ENCODE results near the gene MARCHF4.
A peak's percentile ranks its signal among the peaks of the same experiment; 100 is the strongest.

MARCHF4 gene

GRCh38 chr2:216339456-216340279 is 32.6 kb downstream of the MARCHF4 start:
- H3K4me2 ChIP-seq: no peak overlapping the region
- H4K20me1 ChIP-seq (ENCODE audit: insufficient read depth): no peaks in the 10 kb centered on the region
- H3K36me3 ChIP-seq (ENCODE audit: insufficient read depth): no peaks in the 10 kb centered on the region
- H3K4me3 ChIP-seq (IDR thresholded peaks at IDR 0.05; ENCODE audit: insufficient read depth, low read depth, low read length): no peak overlapping the region
- no peaks in the 10 kb centered on the region for H3K27me3 ChIP-seq (ENCODE audit: insufficient read depth, low read depth)
- H3K9ac ChIP-seq: no peak overlapping the region
- peak overlapping the region; percentile 6; the same call in 1 of the 2 replicates for H2AFZ ChIP-seq (ENCODE audit: low read depth)
- no peak for TF ChIP-seq CTCF (conservative IDR thresholded peaks at IDR 0.05; ENCODE audit: low read depth, low read length)
- no peak overlapping the region for H3K27ac ChIP-seq
- no peaks in the 10 kb centered on the region for H3K4me1 ChIP-seq (ENCODE audit: low read depth, poor library complexity, severe bottlenecking)
- no peaks in the 10 kb centered on the region for H3K79me2 ChIP-seq (ENCODE audit: insufficient read depth, low read depth)

DNA sequence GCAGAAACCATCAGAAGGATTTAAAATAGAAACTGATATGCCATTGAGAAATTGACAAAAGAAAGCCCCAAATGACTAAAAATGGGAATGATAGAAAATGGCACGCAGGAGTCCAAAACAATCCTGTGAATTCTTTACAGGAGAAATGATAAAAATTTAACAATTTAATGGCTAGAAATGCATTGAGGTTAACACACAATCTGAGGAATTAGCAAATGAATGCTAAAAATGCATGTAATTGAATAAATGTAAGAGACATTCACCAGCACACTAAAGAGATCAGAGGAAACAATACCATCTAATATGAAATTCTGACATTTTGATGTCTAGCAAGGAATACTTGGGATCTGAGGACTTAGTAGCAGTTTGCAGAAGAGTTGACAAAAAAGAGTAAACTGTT is 37.0 kb downstream of the MARCHF4 start:
- Histone ChIP-seq H3K4me1 (ENCODE audit: low read depth, poor library complexity, severe bottlenecking) (no peaks in the 10 kb centered on the region), H3K4me3 (IDR thresholded peaks at IDR 0.05; ENCODE audit: insufficient read depth, low read depth, low read length) (no peak overlapping the region), H3K4me2 (no peak overlapping the region), H3K9ac (no peak overlapping the region), H3K36me3 (ENCODE audit: insufficient read depth) (no peaks in the 10 kb centered on the region), H3K27ac (no peak overlapping the region), H3K79me2 (ENCODE audit: insufficient read depth, low read depth) (no peaks in the 10 kb centered on the region), H4K20me1 (ENCODE audit: insufficient read depth) (no peaks in the 10 kb centered on the region), H2AFZ (ENCODE audit: low read depth) (no peak overlapping the region), H3K27me3 (ENCODE audit: insufficient read depth, low read depth) (no peaks in the 10 kb centered on the region)
- TF ChIP-seq CTCF (conservative IDR thresholded peaks at IDR 0.05; ENCODE audit: low read depth, low read length): no peak

GRCh38 chr2:216328347-216328746 is 43.9 kb downstream of the MARCHF4 start:
- Histone ChIP-seq H3K36me3 (ENCODE audit: insufficient read depth) (no peaks in the 10 kb centered on the region), H3K79me2 (ENCODE audit: insufficient read depth, low read depth) (no peaks in the 10 kb centered on the region)

DNA sequence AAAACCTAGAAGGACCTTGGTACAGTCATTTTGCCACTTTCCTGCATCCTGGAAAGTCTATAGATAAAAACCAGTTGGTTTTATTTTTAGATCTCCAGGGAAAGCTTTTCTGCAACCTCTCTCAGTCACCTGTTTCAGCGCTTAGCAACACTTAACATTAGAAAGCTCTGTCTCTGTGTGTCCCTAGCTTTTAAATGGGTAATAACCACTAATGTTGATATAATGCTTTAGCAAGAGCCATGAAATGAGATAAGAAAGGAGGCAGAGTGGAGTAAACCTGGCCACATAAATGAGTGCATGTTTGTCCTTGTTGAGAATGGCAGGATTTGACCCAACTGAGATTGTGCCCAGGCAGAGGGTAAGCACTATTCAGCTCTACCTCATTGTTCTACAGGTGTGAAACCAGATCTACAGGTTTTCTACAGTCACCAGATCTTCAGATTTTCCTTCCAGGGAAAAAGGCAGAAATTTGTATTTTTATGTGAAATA is 44.8 kb downstream of the MARCHF4 start:
- Histone ChIP-seq H2AFZ (ENCODE audit: low read depth) (no peak overlapping the region), H3K9ac (no peak overlapping the region), H3K79me2 (ENCODE audit: insufficient read depth, low read depth) (no peaks in the 10 kb centered on the region), H3K36me3 (ENCODE audit: insufficient read depth) (no peaks in the 10 kb centered on the region), H3K27me3 (ENCODE audit: insufficient read depth, low read depth) (no peaks in the 10 kb centered on the region), H4K20me1 (ENCODE audit: insufficient read depth) (no peaks in the 10 kb centered on the region), H3K4me1 (ENCODE audit: low read depth, poor library complexity, severe bottlenecking) (no peaks in the 10 kb centered on the region), H3K4me2 (no peak overlapping the region), H3K4me3 (IDR thresholded peaks at IDR 0.05; ENCODE audit: insufficient read depth, low read depth, low read length) (no peak overlapping the region), H3K27ac (no peak overlapping the region)
- no peak for TF ChIP-seq CTCF (conservative IDR thresholded peaks at IDR 0.05; ENCODE audit: low read depth, low read length)

More at GRCh38 chr2:216328347-216328746, 43.9 kb downstream of the MARCHF4 start:
- no peak for TF ChIP-seq CTCF (conservative IDR thresholded peaks at IDR 0.05; ENCODE audit: low read depth, low read length)
- Histone ChIP-seq H3K4me2 (no peak overlapping the region), H4K20me1 (ENCODE audit: insufficient read depth) (no peaks in the 10 kb centered on the region), H3K9ac (no peak overlapping the region), H2AFZ (ENCODE audit: low read depth) (no peak overlapping the region), H3K4me1 (ENCODE audit: low read depth, poor library complexity, severe bottlenecking) (no peaks in the 10 kb centered on the region), H3K27ac (no peak overlapping the region), H3K27me3 (ENCODE audit: insufficient read depth, low read depth) (no peaks in the 10 kb centered on the region), H3K4me3 (IDR thresholded peaks at IDR 0.05; ENCODE audit: insufficient read depth, low read depth, low read length) (no peak overlapping the region)
